ENCODE results near the gene GALNT14. TPM values are rescaled to one million over a fixed set of nuclear protein-coding genes. Genes with fewer than 3 reads are reported as not detected.

Gene GALNT14
- total and polyA plus RNA-seq, 2 of the 8 experiments (the other 6 are each of a cell fraction or from before 2014, with no cell fraction given): 13.0 to 13.7 TPM

GRCh38 chr2:30914456-30914855 lies 223.8 kb downstream of the GALNT14 start:
- Histone ChIP-seq H4K20me1 (replicated peaks in 1 of 2; ENCODE audit: control insufficient read depth in 1 of 2, insufficient read depth in 2 of 2, low read length in 2 of 2) (no peaks in the 10 kb centered on the region), H4K5ac (ENCODE audit: insufficient read length, low read depth, low read length) (no peak overlapping the region), H2BK5ac (ENCODE audit: low read depth, low read length) (no peak overlapping the region), H2BK15ac (ENCODE audit: low read length) (no peak overlapping the region), H3K56ac (replicated peaks; ENCODE audit: insufficient read length, low read depth, low read length) (no peak overlapping the region), H2AK5ac (ENCODE audit: low read depth, low read length) (no peak overlapping the region), H3K23me2 (ENCODE audit: low read depth, low read length) (no peaks in the 10 kb centered on the region), H2BK120ac (replicated peaks; ENCODE audit: low read depth, low read length) (no peak overlapping the region), H3K4me2 (ENCODE audit: insufficient read depth in 1 of 2, low read depth in 2 of 2, low read length in 2 of 2) (no peak overlapping the region), H3K4ac (replicated peaks; ENCODE audit: insufficient read length, low read depth, low read length) (no peak overlapping the region), H3K4me3 (ENCODE audit: extremely low read depth in 1 of 4, insufficient read depth in 2 of 4, low read depth in 3 of 4, low read length in 4 of 4) (no peak overlapping the region), H3K18ac (ENCODE audit: extremely low read depth, low read length) (no peak overlapping the region), H3K23ac (ENCODE audit: insufficient read length) (no peak overlapping the region), H3K36me3 (ENCODE audit: control insufficient read depth in 2 of 4, insufficient read depth in 4 of 4, low read length in 3 of 4) (peaks cover 0 to 4% (median 2%) of the 10 kb centered on the region in 4 experiments; a peak in 1 of 8 replicates), H3K79me1 (ENCODE audit: low read depth, low read length) (no peaks in the 10 kb centered on the region), H2BK12ac (ENCODE audit: low read depth, low read length) (no peak overlapping the region), H3K27ac (ENCODE audit: low read depth, low read length) (no peak overlapping the region), H4K91ac (replicated peaks; ENCODE audit: insufficient read length, low read length) (no peak overlapping the region), H3K9ac (replicated peaks in 1 of 4; ENCODE audit: extremely low read depth in 1 of 4, low read depth in 3 of 4, low read length in 3 of 4) (no peak overlapping the region), H2AFZ (ENCODE audit: low read length) (no peak overlapping the region), H3K27me3 (replicated peaks in 1 of 4; ENCODE audit: control insufficient read depth in 3 of 4, extremely low read depth in 1 of 4, insufficient read depth in 3 of 4, low read length in 3 of 4) (no peaks in the 10 kb centered on the region), H2BK20ac (ENCODE audit: low read length) (no peak overlapping the region), H3K9me3 (ENCODE audit: insufficient read depth in 2 of 2, low read depth in 1 of 2, low read length in 1 of 2) (no peaks in the 10 kb centered on the region), H3K14ac (ENCODE audit: insufficient read length) (no peak overlapping the region), H3K4me1 (replicated peaks in 1 of 4; ENCODE audit: control insufficient read depth in 3 of 4, insufficient read depth in 4 of 4, low read length in 3 of 4) (0 out of 7 replicates have a peak, but pooled peaks cover 0 to 2% (median 0%) of the 10 kb centered on the region in 4 experiments), H4K8ac (ENCODE audit: extremely low read depth, insufficient read depth, low read length) (no peak overlapping the region), H3K79me2 (ENCODE audit: control insufficient read depth in 1 of 2, insufficient read depth in 2 of 2, low read length in 2 of 2) (no peaks in the 10 kb centered on the region)
- POLR2A ChIA-PET (ENCODE audit: partially characterized antibody): no interaction called here
- FAIRE-seq (no peak), DNase-seq (ENCODE audit: low read depth in 1 of 2, low spot score in 2 of 2) (no peak)
- TF ChIP-seq EZH2 (IDR thresholded peaks at IDR 0.05; ENCODE audit: low read depth, low read length, severe bottlenecking): no peak
- no peak for TF ChIP-seq TEAD4 (IDR thresholded peaks at IDR 0.05; ENCODE audit: low read depth, low read length)
- TF ChIP-seq POLR2AphosphoS5 (IDR thresholded peaks at IDR 0.05; ENCODE audit: low read depth, low read length): no peak
- TF ChIP-seq SIN3A (conservative IDR thresholded peaks at IDR 0.05 in 1 of 2, IDR thresholded peaks at IDR 0.05 in 1 of 2; ENCODE audit: low read depth in 1 of 2, low read length in 2 of 2): no peak
- TF ChIP-seq KDM5A (IDR thresholded peaks at IDR 0.05; ENCODE audit: low read length): no peak
- no peak for TF ChIP-seq RFX5 (IDR thresholded peaks at IDR 0.05; ENCODE audit: borderline replicate concordance, low read depth, low read length)
- no peak for TF ChIP-seq FOSL1 (IDR thresholded peaks at IDR 0.05; ENCODE audit: insufficient read depth, low read depth, low read length)
- TF ChIP-seq HDAC6 (IDR thresholded peaks at IDR 0.05; ENCODE audit: low read depth, low read length): no peak
- CTCF ChIA-PET (ENCODE audit: partially characterized antibody): interaction anchor here (0.7 to 2.9 kb wide), 12 partner anchors 8 to 202 kb away, joined by 3 to 19 read pairs (median 4); no protein-coding TSS in a partner anchor
- 87% methylated on average over 5 of the region's 5 CpGs; no CpG with 5 or more reads in 1 of the 2 experiments for WGBS, 2 experiments (ENCODE audit: extremely low coverage in 1 of 2, insufficient coverage in 1 of 2, insufficient read length in 1 of 2, insufficient replicate concordance in 2 of 2, low coverage in 1 of 2, low lambda C conversion rate in 2 of 2, missing lambda C conversion rate in 1 of 2)

Data from H1 (cell line).